Thoracic aorta (tissue), 2 donors: ENCODE measurements around the gene STX17. TPM values are rescaled to one million over a fixed set of nuclear protein-coding genes. Genes with fewer than 3 reads are reported as not detected.

Source experiments
- ATAC-seq: fragments of 150-250 bp; one replicate; pipeline ENCODE4 v1.8.0; 2017; ENCODE audit warnings: low read depth; ENCODE audit not compliant: insufficient number of reproducible peaks, low FRiP score
- DNase-seq: peaks from one replicate; pipeline ENCODE4 v3.0.0-alpha.2; 2020; ENCODE audit warnings: low spot score
- H3K27ac ChIP-seq, 2 donors: fragments of 200-600 bp; sonication (generic); 1 replicate in 1 of 2; 2 replicates in 1 of 2; pipeline ENCODE4 v1.5.1; 2016; ENCODE audit warnings: mild to moderate bottlenecking in 2 of 2, moderate library complexity in 2 of 2
- H3K27me3 ChIP-seq: fragments of 200-600 bp; sonication (generic); replicated peaks from 2 replicates; pipeline ENCODE4 v1.6.0; 2016; ENCODE audit warnings: mild to moderate bottlenecking; ENCODE audit not compliant: insufficient read depth
- H3K36me3 ChIP-seq: fragments of 200-600 bp; sonication (generic); one replicate; pipeline ENCODE4 v1.5.1; 2016
- H3K4me1 ChIP-seq, 2 donors: fragments of 200-600 bp; sonication (generic); 1 replicate in 1 of 2; 2 replicates in 1 of 2; pipeline versions ENCODE4 v1.5.1 to v1.6.0; 2016; ENCODE audit warnings: low read depth in 2 of 2, mild to moderate bottlenecking in 1 of 2; ENCODE audit not compliant: control insufficient read depth in 1 of 2
- H3K4me3 ChIP-seq: fragments of 200-600 bp; sonication (generic); 2 replicates; pipeline ENCODE4 v1.5.1; 2016; ENCODE audit warnings: mild to moderate bottlenecking
- H3K9me3 ChIP-seq: fragments of 200-600 bp; sonication (generic); 2 replicates; pipeline ENCODE4 v1.5.1; 2016
- total RNA-seq, 2 donors: library from RNA; depleted of rRNA; stranded (reverse); fragments of >200 nt; gene quantifications; one replicate each; pipeline versions ENCODE4 v1.1.0 to v1.2.3, GENCODE V29; 2016
- TF ChIP-seq, protein P1 (sequence below): fragments of 200-600 bp; sonication (generic); IDR thresholded peaks from one replicate; pipeline ENCODE4 v1.5.1; 2019; ENCODE audit warnings: antibody characterized with exemption

The STX17 gene
- total RNA-seq, 2 donors from 2014 or later, result 33.2 to 41.8 TPM

- H3K4me1 ChIP-seq, result no peaks in the 10 kb centered on the region
- TF ChIP-seq, protein P1, sequence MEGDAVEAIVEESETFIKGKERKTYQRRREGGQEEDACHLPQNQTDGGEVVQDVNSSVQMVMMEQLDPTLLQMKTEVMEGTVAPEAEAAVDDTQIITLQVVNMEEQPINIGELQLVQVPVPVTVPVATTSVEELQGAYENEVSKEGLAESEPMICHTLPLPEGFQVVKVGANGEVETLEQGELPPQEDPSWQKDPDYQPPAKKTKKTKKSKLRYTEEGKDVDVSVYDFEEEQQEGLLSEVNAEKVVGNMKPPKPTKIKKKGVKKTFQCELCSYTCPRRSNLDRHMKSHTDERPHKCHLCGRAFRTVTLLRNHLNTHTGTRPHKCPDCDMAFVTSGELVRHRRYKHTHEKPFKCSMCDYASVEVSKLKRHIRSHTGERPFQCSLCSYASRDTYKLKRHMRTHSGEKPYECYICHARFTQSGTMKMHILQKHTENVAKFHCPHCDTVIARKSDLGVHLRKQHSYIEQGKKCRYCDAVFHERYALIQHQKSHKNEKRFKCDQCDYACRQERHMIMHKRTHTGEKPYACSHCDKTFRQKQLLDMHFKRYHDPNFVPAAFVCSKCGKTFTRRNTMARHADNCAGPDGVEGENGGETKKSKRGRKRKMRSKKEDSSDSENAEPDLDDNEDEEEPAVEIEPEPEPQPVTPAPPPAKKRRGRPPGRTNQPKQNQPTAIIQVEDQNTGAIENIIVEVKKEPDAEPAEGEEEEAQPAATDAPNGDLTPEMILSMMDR, result no peak
- H3K36me3 ChIP-seq, result no peaks in the 10 kb centered on the region
- no peaks in the 10 kb centered on the region for H3K27me3 ChIP-seq
- H3K9me3 ChIP-seq, result no peaks in the 10 kb centered on the region
- no peak for ATAC-seq
- no peak overlapping the region for H3K27ac ChIP-seq
- DNase-seq, result no peak
- H3K4me3 ChIP-seq, result no peak overlapping the region
These were observed 42.5 kb upstream of the STX17 start for GRCh38 chr9:99863955-99864354.

DNA sequence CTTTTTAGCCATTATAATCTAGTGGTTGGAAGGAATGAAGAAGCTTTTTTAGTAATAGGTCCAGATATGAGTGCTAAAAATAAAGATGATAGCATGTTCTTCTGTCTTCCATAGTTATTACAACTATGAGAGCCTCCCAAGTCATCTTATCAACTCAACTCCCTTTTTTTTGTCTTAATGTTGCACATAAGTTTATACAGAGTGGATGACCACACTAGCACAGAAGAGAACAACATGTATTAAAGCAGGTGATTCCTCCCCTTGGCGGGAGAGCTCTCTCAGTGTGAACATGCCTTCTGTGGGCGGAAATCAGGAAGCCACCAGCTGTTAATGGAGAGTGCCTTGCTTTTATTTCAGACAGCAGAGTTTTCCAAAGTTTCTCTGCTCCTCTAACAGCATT, 40.1 kb upstream of the STX17 start:
- TF ChIP-seq, protein P1, result no peak
- no peak overlapping the region for H3K27ac ChIP-seq
- H3K4me1 ChIP-seq, result no peaks in the 10 kb centered on the region
- no peaks in the 10 kb centered on the region for H3K27me3 ChIP-seq
- ATAC-seq (no peak), DNase-seq (no peak)
- no peaks in the 10 kb centered on the region for H3K36me3 ChIP-seq
- no peaks in the 10 kb centered on the region for H3K9me3 ChIP-seq
- H3K4me3 ChIP-seq, result no peak overlapping the region

- TF ChIP-seq, protein P1, result no peak
- H3K9me3 ChIP-seq, result no peaks in the 10 kb centered on the region
- H3K4me3 ChIP-seq, result no peak overlapping the region
- DNase-seq (no peak), ATAC-seq (no peak)
- no peaks in the 10 kb centered on the region for H3K4me1 ChIP-seq
- H3K36me3 ChIP-seq, result no peaks in the 10 kb centered on the region
- H3K27me3 ChIP-seq, result no peaks in the 10 kb centered on the region
- no peak overlapping the region for H3K27ac ChIP-seq
These were observed 38.9 kb upstream of the STX17 start for GRCh38 chr9:99867536-99867935.

- H3K4me1 ChIP-seq, result no peaks in the 10 kb centered on the region
- H3K9me3 ChIP-seq, result no peaks in the 10 kb centered on the region
- no peaks in the 10 kb centered on the region for H3K36me3 ChIP-seq
- no peak for DNase-seq
- H3K4me3 ChIP-seq, result no peak overlapping the region
- ATAC-seq, result no peak
- no peaks in the 10 kb centered on the region for H3K27me3 ChIP-seq
- no peak overlapping the region for H3K27ac ChIP-seq
- TF ChIP-seq, protein P1, result no peak
These were observed 38.5 kb upstream of the STX17 start for GRCh38 chr9:99867968-99868367.

- Histone ChIP-seq H3K27me3 (no peaks in the 10 kb centered on the region), H3K9me3 (no peaks in the 10 kb centered on the region), H3K27ac (no peak overlapping the region), H3K4me3 (no peak overlapping the region), H3K4me1 (no peaks in the 10 kb centered on the region), H3K36me3 (no peaks in the 10 kb centered on the region)
- TF ChIP-seq, protein P1, result no peak
- ATAC-seq, result no peak
- no peak for DNase-seq
These were observed 37.6 kb upstream of the STX17 start for GRCh38 chr9:99868845-99869244.
